Peyer's patch (tissue), 4 donors: Measurements from ENCODE around the gene NCLN.

Source experiments
- POLR2A ChIP-seq, 2 donors: fragments of 450-650 bp; IDR thresholded peaks; one replicate each; pipeline ENCODE4 v1.5.1; 2017; ENCODE audit warnings: antibody characterized with exemption in 2 of 2, mild to moderate bottlenecking in 2 of 2, moderate library complexity in 2 of 2
- TF ChIP-seq, protein P1 (sequence below), 6 experiments: fragments of 450-650 bp in 4 of 6; fragments of 200-600 bp in 2 of 6; sonication (generic) in 1 of 6; IDR thresholded peaks; one replicate each; pipeline ENCODE4 v1.5.1; 2017 to 2019; ENCODE audit warnings: antibody characterized with exemption in 6 of 6, mild to moderate bottlenecking in 3 of 6, moderate library complexity in 1 of 6

DNA sequence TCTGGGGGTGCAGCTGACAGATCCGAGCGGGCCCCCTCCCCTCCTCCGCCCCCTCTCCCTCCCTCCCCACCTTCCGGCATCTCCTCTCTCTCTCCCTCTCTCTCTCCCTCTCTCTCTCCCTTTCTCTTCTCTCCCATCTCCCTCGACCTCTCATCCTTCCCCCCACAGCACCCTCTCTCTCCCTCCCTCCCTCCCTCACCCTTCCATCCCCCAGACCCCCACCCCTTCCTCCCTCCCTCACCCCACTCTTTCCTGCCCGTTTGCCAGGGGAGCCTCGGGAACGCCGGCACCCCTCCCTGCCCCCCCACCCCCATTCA, 39.4 kb downstream of the NCLN start:
- TF ChIP-seq, protein P1, sequence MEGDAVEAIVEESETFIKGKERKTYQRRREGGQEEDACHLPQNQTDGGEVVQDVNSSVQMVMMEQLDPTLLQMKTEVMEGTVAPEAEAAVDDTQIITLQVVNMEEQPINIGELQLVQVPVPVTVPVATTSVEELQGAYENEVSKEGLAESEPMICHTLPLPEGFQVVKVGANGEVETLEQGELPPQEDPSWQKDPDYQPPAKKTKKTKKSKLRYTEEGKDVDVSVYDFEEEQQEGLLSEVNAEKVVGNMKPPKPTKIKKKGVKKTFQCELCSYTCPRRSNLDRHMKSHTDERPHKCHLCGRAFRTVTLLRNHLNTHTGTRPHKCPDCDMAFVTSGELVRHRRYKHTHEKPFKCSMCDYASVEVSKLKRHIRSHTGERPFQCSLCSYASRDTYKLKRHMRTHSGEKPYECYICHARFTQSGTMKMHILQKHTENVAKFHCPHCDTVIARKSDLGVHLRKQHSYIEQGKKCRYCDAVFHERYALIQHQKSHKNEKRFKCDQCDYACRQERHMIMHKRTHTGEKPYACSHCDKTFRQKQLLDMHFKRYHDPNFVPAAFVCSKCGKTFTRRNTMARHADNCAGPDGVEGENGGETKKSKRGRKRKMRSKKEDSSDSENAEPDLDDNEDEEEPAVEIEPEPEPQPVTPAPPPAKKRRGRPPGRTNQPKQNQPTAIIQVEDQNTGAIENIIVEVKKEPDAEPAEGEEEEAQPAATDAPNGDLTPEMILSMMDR (IDR thresholded peaks at IDR 0.05): no peak
- no peak for TF ChIP-seq POLR2A (IDR thresholded peaks at IDR 0.05)
